Fibroblast of villous mesenchyme (primary cell): Measurements from ENCODE around the gene NOL9. TPM values are rescaled to one million over a fixed set of nuclear protein-coding genes. Genes with fewer than 3 reads are reported as not detected.

Experiments used
- DNase-seq: peaks from one replicate; pipeline ENCODE4 v3.0.0-alpha.2; 2010; ENCODE audit warnings: low read depth
- H3K4me3 ChIP-seq: 2 replicates; pipeline ENCODE4 v1.5.1; 2011; ENCODE audit warnings: low read depth, mild to moderate bottlenecking, low read length
- CTCF ChIP-seq: IDR thresholded peaks from 2 replicates; pipeline ENCODE4 v1.5.1; 2012; ENCODE audit warnings: low read depth, mild to moderate bottlenecking, low read length; ENCODE audit not compliant: insufficient read depth
- total RNA-seq: library from RNA; depleted of rRNA; stranded (reverse); fragments of >200 nt; gene quantifications from 2 replicates; pipeline ENCODE4 v1.2.3, GENCODE V29; 2012

The NOL9 gene
- total RNA-seq, 1 donor = 39.3 TPM

- TF ChIP-seq CTCF = no peak
- peak; percentile 97 for DNase-seq
- H3K4me3 ChIP-seq = peak within 1 kb of the TSS; percentile 80
Measured at GRCh38 chr1:6579374-6580118, 25.2 kb upstream of the NOL9 start, which contains the start of gene ZBTB48. Gene ZBTB48 (plus strand): TSS chr1:6579994. CDS start chr1:6580610, 616 bp downstream.

DNA sequence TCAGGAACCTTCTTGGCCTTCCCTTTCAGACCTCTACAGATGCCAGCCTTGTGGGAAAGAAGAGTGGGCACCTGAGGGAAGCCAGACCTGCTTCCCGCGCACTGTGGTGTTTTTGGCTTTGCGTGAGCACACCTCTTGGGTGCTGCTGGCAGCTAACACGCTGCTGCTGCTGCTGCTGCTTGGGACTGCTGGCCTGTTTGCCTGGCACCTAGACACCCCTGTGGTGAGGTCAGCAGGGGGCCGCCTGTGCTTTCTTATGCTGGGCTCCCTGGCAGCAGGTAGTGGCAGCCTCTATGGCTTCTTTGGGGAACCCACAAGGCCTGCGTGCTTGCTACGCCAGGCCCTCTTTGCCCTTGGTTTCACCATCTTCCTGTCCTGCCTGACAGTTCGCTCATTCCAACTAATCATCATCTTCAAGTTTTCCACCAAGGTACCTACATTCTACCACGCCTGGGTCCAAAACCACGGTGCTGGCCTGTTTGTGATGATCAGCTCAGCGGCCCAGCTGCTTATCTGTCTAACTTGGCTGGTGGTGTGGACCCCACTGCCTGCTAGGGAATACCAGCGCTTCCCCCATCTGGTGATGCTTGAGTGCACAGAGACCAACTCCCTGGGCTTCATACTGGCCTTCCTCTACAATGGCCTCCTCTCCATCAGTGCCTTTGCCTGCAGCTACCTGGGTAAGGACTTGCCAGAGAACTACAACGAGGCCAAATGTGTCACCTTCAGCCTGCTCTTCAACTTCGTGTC, 24.5 kb upstream of the NOL9 start:
- no peak for TF ChIP-seq CTCF
- DNase-seq = no peak
- peak overlapping the region; percentile 80 for H3K4me3 ChIP-seq

DNA sequence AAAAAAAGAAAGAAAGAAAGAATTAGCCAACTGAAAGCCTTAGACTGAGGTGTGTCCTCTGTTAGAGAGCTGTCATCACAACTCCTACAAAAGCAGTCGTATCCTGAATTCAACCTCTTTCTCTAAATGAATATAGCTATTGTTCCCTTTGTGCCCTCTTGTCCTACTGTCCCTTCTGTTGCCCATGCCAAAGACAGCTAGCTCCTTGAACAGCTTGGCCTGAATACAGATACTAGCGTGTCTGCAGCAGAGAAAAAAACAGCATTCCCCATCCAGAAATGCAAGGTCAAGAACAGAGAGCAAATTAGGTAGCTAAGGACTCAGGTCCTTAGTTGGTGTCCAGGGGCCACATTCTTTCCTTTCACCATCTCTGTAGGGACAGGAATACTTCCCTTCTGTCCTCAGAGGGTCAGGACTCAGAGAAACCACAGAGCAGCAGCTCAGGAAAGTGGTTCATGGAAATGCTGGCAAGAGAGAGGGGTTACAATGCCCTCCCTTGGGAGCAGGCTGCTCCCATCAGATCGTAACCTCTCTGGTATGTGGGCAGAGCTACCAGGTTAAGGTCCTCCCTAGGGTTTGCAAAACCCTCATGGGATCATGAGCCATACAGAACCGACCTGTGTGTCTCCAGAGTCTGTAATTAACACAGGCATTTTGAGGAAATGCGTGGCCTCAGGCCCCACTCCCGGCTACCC, 23.7 kb upstream of the NOL9 start:
- TF ChIP-seq CTCF = no peak
- no peak for DNase-seq
- H3K4me3 ChIP-seq = no peak overlapping the region

GRCh38 chr1:6574818-6575217, 20.5 kb upstream of the NOL9 start:
- no peak overlapping the region for H3K4me3 ChIP-seq
- no peak for DNase-seq
- TF ChIP-seq CTCF = no peak

- TF ChIP-seq CTCF = no peak
- DNase-seq = no peak
- no peak overlapping the region for H3K4me3 ChIP-seq
Measured at GRCh38 chr1:6574025-6574620, 19.8 kb upstream of the NOL9 start.

- no peak overlapping the region for H3K4me3 ChIP-seq
- DNase-seq = no peak
- no peak for TF ChIP-seq CTCF
Measured at GRCh38 chr1:6572653-6573383, 18.5 kb upstream of the NOL9 start.
